Loucy (cell line): Measurements from ENCODE around the gene NXPE4.

Source experiments
- EZH2phosphoT487 ChIP-seq: fragments of 200-600 bp; IDR thresholded peaks from 2 replicates; pipeline ENCODE4 v1.6.1; 2018; ENCODE audit warnings: antibody characterized with exemption, mild to moderate bottlenecking, moderate library complexity, borderline replicate concordance
- TF ChIP-seq, protein P1 (sequence below): fragments of 200-600 bp; sonication (generic); conservative IDR thresholded peaks from 2 replicates; pipeline ENCODE4 v1.5.1; 2014; ENCODE audit warnings: mild to moderate bottlenecking, antibody characterized with exemption, low read length

DNA sequence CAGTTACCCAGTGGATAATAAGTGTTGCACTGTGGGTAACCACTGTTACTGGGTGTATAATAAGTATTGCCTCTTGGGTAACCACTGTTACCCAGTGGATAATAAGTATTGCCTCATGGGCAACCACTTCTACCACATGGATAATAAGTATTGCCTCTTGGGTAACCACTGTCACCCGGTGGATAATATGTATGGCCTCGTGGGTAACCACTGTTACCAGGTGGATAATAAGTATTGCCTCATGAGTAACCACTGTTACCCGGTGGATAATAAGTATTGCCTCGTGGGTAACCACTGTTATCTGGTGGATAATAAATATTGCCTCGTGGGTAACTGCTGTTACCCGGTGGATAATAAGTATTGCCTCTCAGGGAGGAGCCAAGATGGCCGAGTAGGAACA, 29.7 kb upstream of the NXPE4 start:
- TF ChIP-seq, protein P1, sequence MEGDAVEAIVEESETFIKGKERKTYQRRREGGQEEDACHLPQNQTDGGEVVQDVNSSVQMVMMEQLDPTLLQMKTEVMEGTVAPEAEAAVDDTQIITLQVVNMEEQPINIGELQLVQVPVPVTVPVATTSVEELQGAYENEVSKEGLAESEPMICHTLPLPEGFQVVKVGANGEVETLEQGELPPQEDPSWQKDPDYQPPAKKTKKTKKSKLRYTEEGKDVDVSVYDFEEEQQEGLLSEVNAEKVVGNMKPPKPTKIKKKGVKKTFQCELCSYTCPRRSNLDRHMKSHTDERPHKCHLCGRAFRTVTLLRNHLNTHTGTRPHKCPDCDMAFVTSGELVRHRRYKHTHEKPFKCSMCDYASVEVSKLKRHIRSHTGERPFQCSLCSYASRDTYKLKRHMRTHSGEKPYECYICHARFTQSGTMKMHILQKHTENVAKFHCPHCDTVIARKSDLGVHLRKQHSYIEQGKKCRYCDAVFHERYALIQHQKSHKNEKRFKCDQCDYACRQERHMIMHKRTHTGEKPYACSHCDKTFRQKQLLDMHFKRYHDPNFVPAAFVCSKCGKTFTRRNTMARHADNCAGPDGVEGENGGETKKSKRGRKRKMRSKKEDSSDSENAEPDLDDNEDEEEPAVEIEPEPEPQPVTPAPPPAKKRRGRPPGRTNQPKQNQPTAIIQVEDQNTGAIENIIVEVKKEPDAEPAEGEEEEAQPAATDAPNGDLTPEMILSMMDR: no peak
- no peak for TF ChIP-seq EZH2phosphoT487
